H4 (cell line): ENCODE measurements around the gene SYNDIG1. TPM values are rescaled to one million over a fixed set of nuclear protein-coding genes. Genes with fewer than 3 reads are reported as not detected.

ENCODE experiments used
- DNase-seq: peaks from one replicate; pipeline ENCODE4 v3.0.0-alpha.2; 2015; ENCODE audit warnings: low spot score
- total RNA-seq: library from RNA; depleted of rRNA; stranded (reverse); fragments of >200 nt; shearing (Covaris generic); gene quantifications from 2 replicates; pipeline ENCODE4 v1.2.3, GENCODE V29; 2014

The SYNDIG1 gene
- total RNA-seq, 1 experiment from 2014 or later: 0.77 TPM

GRCh38 chr20:24654425-24654824, 185.0 kb downstream of the SYNDIG1 start:
- no peak for DNase-seq

- no peak for DNase-seq
These were observed 187.0 kb downstream of the SYNDIG1 start for GRCh38 chr20:24656391-24656790.

- peak; percentile 21 for DNase-seq
These were observed 187.8 kb downstream of the SYNDIG1 start for GRCh38 chr20:24657196-24657595.

GRCh38 chr20:24657878-24658620, 188.6 kb downstream of the SYNDIG1 start:
- DNase-seq: no peak

GRCh38 chr20:24658920-24659660, 189.7 kb downstream of the SYNDIG1 start:
- no peak for DNase-seq

- DNase-seq: no peak
These were observed 190.4 kb downstream of the SYNDIG1 start for GRCh38 chr20:24659835-24660234.

GRCh38 chr20:24660651-24661050, 191.2 kb downstream of the SYNDIG1 start:
- DNase-seq: no peak

- no peak for DNase-seq
These were observed 191.8 kb downstream of the SYNDIG1 start for GRCh38 chr20:24661255-24661654.

GRCh38 chr20:24662322-24662721, 192.9 kb downstream of the SYNDIG1 start:
- no peak for DNase-seq

- DNase-seq: no peak
These were observed 193.4 kb downstream of the SYNDIG1 start for GRCh38 chr20:24662752-24663365.

GRCh38 chr20:24663496-24663895, 194.1 kb downstream of the SYNDIG1 start:
- no peak for DNase-seq

GRCh38 chr20:24664266-24664986, 195.0 kb downstream of the SYNDIG1 start:
- DNase-seq: no peak

- no peak for DNase-seq
These were observed 195.8 kb downstream of the SYNDIG1 start for GRCh38 chr20:24665196-24665595.

- DNase-seq: no peak
These were observed 196.3 kb downstream of the SYNDIG1 start for GRCh38 chr20:24665741-24666191.

GRCh38 chr20:24667689-24668383, 198.4 kb downstream of the SYNDIG1 start:
- DNase-seq: no peak

GRCh38 chr20:24668384-24668702, 198.9 kb downstream of the SYNDIG1 start:
- DNase-seq: no peak

- no peak for DNase-seq
These were observed 199.4 kb downstream of the SYNDIG1 start for GRCh38 chr20:24668791-24669190.

GRCh38 chr20:24669701-24670100, 200.3 kb downstream of the SYNDIG1 start:
- no peak for DNase-seq

- no peak for DNase-seq
These were observed 201.0 kb downstream of the SYNDIG1 start for GRCh38 chr20:24670341-24670872.

GRCh38 chr20:24670981-24671380, 201.6 kb downstream of the SYNDIG1 start:
- DNase-seq: no peak

GRCh38 chr20:24672181-24672880, 202.9 kb downstream of the SYNDIG1 start:
- no peak for DNase-seq
